HepG2 (cell line): ENCODE data around the gene TUBB2B. TPM values are rescaled to one million over a fixed set of nuclear protein-coding genes. Genes with fewer than 3 reads are reported as not detected.

ENCODE experiments used
- JARID2 ChIP-seq: sonication (generic); formaldehyde crosslinking; IDR thresholded peaks from 2 replicates; pipeline ENCODE4 v1.8.1; 2023; ENCODE audit warnings: missing genetic modification reagents, inconsistent platforms; ENCODE audit not compliant: insufficient replicate concordance
- KDM6A ChIP-seq: IDR thresholded peaks from 2 replicates; pipeline ENCODE4 v1.6.1; 2016; ENCODE audit warnings: low read depth
- NCOA5 ChIP-seq: sonication (generic); formaldehyde crosslinking; IDR thresholded peaks from 2 replicates; pipeline ENCODE4 v1.4.0; 2020; ENCODE audit warnings: missing genetic modification reagents
- NFE2 ChIP-seq: sonication (generic); formaldehyde crosslinking; IDR thresholded peaks from 2 replicates; pipeline ENCODE4 v1.4.0; 2020; ENCODE audit warnings: missing genetic modification reagents
- NR2F6 ChIP-seq, 2 experiments: IDR thresholded peaks; 2 replicates each; pipeline ENCODE4 v1.6.1; 2016; ENCODE audit warnings: antibody characterized with exemption in 1 of 2, mild to moderate bottlenecking in 1 of 2
- PCBP2 ChIP-seq: fragments of 200-400 bp; formaldehyde crosslinking; optimal IDR thresholded peaks from 2 replicates; pipeline ENCODE3; 2018; ENCODE audit warnings: low read length, low read depth; ENCODE audit not compliant: poor library complexity, severe bottlenecking
- POLR2G ChIP-seq: fragments of 200-400 bp; formaldehyde crosslinking; IDR thresholded peaks from 2 replicates; pipeline ENCODE4 v1.6.1; 2018; ENCODE audit warnings: mild to moderate bottlenecking, low read depth, low read length, moderate library complexity
- SMAD9 ChIP-seq: sonication (generic); formaldehyde crosslinking; IDR thresholded peaks from 2 replicates; pipeline ENCODE4 v1.5.1; 2020; ENCODE audit warnings: mild to moderate bottlenecking, missing genetic modification reagents
- XRCC5 ChIP-seq: fragments of 200-400 bp; formaldehyde crosslinking; optimal IDR thresholded peaks from 2 replicates; pipeline ENCODE3; 2017; ENCODE audit warnings: mild to moderate bottlenecking, low read length
- ZEB1 ChIP-seq: IDR thresholded peaks from 2 replicates; pipeline ENCODE4 v1.6.1; 2012; ENCODE audit warnings: mild to moderate bottlenecking, low read depth, inconsistent platforms; ENCODE audit not compliant: insufficient replicate concordance
- ZNF12 ChIP-seq: sonication (generic); formaldehyde crosslinking; IDR thresholded peaks from 2 replicates; pipeline ENCODE4 v1.5.0; 2020; ENCODE audit warnings: missing genetic modification reagents
- ZNF572 ChIP-seq: sonication (generic); formaldehyde crosslinking; IDR thresholded peaks from 2 replicates; pipeline ENCODE4 v1.5.1; 2020; ENCODE audit warnings: mild to moderate bottlenecking, missing genetic modification reagents
- ZNF773 ChIP-seq: sonication (generic); formaldehyde crosslinking; IDR thresholded peaks from 2 replicates; pipeline ENCODE4 v1.4.0; 2020; ENCODE audit warnings: missing genetic modification reagents, borderline replicate concordance
- ZNF780A ChIP-seq: sonication (generic); formaldehyde crosslinking; IDR thresholded peaks from 2 replicates; pipeline ENCODE4 v1.8.0; 2022; ENCODE audit warnings: mild to moderate bottlenecking, missing genetic modification reagents, moderate library complexity
- polyA plus RNA-seq, 8 experiments: library from polyadenylated mRNA; depleted of rRNA in 3 of 8; stranded (reverse) in 7 of 8; unstranded in 1 of 8; fragments of >200 nt; fragmentation: Illumina TruSeq in 4 of 8; extraction: Trizol in 4 of 8; gene quantifications; 2 replicates each; pipeline versions ENCODE4 v1.2.1 to v1.2.3, GENCODE V29; 2011 to 2016; ENCODE audit warnings: low read depth in 4 of 8, missing spikeins in 1 of 8, mixed read lengths in 1 of 8; ENCODE audit not compliant: insufficient read depth in 1 of 8
- total RNA-seq, 5 experiments: library from RNA; depleted of rRNA; stranded (reverse); fragments of >200 nt; fragmentation: Illumina TruSeq; extraction: Trizol; gene quantifications; 2 replicates each; pipeline ENCODE4 v1.2.3, GENCODE V29; 2016; ENCODE audit warnings: low read depth in 1 of 5
- TF ChIP-seq, protein P1 (sequence below): sonication (generic); formaldehyde crosslinking; IDR thresholded peaks from 2 replicates; pipeline ENCODE4 v1.5.0; 2020; ENCODE audit warnings: missing genetic modification reagents, mild to moderate bottlenecking, borderline replicate concordance
- TF ChIP-seq, protein P2 (sequence below): sonication (generic); formaldehyde crosslinking; conservative IDR thresholded peaks from 2 replicates; pipeline ENCODE4 v1.8.1; 2023; ENCODE audit warnings: missing genetic modification reagents
- TF ChIP-seq, protein P3 (sequence below): IDR thresholded peaks from 2 replicates; pipeline ENCODE4 v1.6.1; 2016; ENCODE audit warnings: missing genetic modification reagents, missing compliant biosample characterization
- TF ChIP-seq, protein P4 (sequence below): sonication (generic); formaldehyde crosslinking; IDR thresholded peaks from 2 replicates; pipeline ENCODE4 v1.5.1; 2020; ENCODE audit warnings: missing genetic modification reagents, mild to moderate bottlenecking, borderline replicate concordance
- TF ChIP-seq, protein P5 (sequence below), 2 experiments: sonication (generic) in 1 of 2; formaldehyde crosslinking in 1 of 2; IDR thresholded peaks; 2 replicates each; pipeline versions ENCODE4 v1.4.0 to v1.6.1; 2016 to 2020; ENCODE audit warnings: borderline replicate concordance in 1 of 2, low read depth in 1 of 2, mild to moderate bottlenecking in 1 of 2, missing genetic modification reagents in 1 of 2
- TF ChIP-seq, protein P6 (sequence below): fragments of 450-650 bp; IDR thresholded peaks from 2 replicates; pipeline ENCODE4 v1.6.1; 2017

TUBB2B gene
- total and polyA plus RNA-seq, 2 of the 13 experiments (the other 11 are each of a cell fraction or from before 2014, with no cell fraction given) = 10.3 to 23.6 TPM

DNA sequence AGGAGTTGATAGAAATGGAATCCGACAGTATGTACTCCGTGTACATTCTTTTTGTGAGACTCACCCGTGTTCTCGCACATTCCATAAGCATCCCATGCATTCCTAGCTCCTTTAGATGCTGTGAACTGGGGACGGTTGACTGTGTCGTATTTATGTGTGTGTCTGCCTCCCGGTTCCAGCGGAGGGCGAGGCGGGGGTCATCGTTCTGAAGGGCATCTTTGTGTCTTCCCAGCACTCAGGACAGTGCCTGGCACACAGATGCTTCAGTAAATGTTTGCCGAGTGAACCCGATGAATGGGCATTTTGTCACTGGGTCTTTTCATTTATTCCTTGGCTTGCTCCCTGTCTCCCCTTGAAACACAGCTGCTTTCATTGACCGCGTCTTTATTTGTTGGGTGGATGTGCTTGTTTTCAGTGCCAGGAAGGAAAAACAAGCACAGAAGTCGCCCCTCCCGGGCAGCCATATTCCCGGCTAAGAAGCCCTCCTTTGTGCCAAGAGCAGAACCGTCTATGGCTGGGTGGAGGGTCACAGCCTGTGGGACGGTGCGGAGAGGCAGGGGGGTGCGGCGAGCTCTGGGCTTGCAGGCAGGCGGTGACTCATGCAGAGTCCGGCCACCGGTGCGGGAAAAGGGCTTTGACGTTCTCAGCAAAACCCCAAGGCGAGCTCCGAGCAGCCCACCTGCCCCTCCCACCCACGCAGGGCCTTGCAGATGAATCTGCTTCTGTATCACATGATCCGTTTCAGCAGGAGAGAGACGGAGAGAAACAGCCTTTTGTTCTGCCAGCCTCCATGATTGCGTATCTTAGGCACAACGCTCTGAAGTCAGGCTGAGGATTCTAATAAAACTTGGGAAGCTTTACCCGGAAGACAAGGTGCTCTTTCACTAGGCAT, 20.0 kb upstream of the TUBB2B start (continued):
- TF ChIP-seq, protein P1, sequence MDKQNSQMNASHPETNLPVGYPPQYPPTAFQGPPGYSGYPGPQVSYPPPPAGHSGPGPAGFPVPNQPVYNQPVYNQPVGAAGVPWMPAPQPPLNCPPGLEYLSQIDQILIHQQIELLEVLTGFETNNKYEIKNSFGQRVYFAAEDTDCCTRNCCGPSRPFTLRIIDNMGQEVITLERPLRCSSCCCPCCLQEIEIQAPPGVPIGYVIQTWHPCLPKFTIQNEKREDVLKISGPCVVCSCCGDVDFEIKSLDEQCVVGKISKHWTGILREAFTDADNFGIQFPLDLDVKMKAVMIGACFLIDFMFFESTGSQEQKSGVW (CRISPR knock-in tag) = no peak
- TF ChIP-seq ZNF773 (CRISPR knock-in tag) (no peak), XRCC5 (peak; percentile 90), NCOA5 (CRISPR knock-in tag) (no peak), PCBP2 (no peak), ZEB1 (no peak), SMAD9 (CRISPR knock-in tag) (no peak), NR2F6 (IDR thresholded peaks at IDR 0.05) (no peak), NR2F6 (CRISPR knock-in tag; IDR thresholded peaks at IDR 0.05) (peak; percentile 8; the same call in 1 of the 2 replicates), ZNF12 (no peak), ZNF780A (CRISPR knock-in tag) (no peak), KDM6A (CRISPR knock-in tag) (no peak), JARID2 (peak; percentile 62), ZNF572 (CRISPR knock-in tag) (no peak), NFE2 (CRISPR knock-in tag) (no peak), POLR2G (peak; percentile 49)
- TF ChIP-seq, protein P2, sequence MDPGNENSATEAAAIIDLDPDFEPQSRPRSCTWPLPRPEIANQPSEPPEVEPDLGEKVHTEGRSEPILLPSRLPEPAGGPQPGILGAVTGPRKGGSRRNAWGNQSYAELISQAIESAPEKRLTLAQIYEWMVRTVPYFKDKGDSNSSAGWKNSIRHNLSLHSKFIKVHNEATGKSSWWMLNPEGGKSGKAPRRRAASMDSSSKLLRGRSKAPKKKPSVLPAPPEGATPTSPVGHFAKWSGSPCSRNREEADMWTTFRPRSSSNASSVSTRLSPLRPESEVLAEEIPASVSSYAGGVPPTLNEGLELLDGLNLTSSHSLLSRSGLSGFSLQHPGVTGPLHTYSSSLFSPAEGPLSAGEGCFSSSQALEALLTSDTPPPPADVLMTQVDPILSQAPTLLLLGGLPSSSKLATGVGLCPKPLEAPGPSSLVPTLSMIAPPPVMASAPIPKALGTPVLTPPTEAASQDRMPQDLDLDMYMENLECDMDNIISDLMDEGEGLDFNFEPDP = no peak
- TF ChIP-seq, protein P3, sequence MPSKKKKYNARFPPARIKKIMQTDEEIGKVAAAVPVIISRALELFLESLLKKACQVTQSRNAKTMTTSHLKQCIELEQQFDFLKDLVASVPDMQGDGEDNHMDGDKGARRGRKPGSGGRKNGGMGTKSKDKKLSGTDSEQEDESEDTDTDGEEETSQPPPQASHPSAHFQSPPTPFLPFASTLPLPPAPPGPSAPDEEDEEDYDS (CRISPR knock-in tag) = no peak
- TF ChIP-seq, protein P4, sequence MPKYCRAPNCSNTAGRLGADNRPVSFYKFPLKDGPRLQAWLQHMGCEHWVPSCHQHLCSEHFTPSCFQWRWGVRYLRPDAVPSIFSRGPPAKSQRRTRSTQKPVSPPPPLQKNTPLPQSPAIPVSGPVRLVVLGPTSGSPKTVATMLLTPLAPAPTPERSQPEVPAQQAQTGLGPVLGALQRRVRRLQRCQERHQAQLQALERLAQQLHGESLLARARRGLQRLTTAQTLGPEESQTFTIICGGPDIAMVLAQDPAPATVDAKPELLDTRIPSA (CRISPR knock-in tag) = no peak
- TF ChIP-seq, protein P5, sequence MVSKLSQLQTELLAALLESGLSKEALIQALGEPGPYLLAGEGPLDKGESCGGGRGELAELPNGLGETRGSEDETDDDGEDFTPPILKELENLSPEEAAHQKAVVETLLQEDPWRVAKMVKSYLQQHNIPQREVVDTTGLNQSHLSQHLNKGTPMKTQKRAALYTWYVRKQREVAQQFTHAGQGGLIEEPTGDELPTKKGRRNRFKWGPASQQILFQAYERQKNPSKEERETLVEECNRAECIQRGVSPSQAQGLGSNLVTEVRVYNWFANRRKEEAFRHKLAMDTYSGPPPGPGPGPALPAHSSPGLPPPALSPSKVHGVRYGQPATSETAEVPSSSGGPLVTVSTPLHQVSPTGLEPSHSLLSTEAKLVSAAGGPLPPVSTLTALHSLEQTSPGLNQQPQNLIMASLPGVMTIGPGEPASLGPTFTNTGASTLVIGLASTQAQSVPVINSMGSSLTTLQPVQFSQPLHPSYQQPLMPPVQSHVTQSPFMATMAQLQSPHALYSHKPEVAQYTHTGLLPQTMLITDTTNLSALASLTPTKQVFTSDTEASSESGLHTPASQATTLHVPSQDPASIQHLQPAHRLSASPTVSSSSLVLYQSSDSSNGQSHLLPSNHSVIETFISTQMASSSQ (IDR thresholded peaks at IDR 0.05; ENCODE audit: low read depth) = no peak
- TF ChIP-seq, protein P5 (CRISPR knock-in tag; IDR thresholded peaks at IDR 0.05; ENCODE audit: borderline replicate concordance) = 0 out of 2 replicates have a peak, but pooled peaks have one; percentile 25
- TF ChIP-seq, protein P6, sequence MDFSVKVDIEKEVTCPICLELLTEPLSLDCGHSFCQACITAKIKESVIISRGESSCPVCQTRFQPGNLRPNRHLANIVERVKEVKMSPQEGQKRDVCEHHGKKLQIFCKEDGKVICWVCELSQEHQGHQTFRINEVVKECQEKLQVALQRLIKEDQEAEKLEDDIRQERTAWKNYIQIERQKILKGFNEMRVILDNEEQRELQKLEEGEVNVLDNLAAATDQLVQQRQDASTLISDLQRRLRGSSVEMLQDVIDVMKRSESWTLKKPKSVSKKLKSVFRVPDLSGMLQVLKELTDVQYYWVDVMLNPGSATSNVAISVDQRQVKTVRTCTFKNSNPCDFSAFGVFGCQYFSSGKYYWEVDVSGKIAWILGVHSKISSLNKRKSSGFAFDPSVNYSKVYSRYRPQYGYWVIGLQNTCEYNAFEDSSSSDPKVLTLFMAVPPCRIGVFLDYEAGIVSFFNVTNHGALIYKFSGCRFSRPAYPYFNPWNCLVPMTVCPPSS = no peak
